Stimulated activated CD8-positive, alpha-beta memory T cell treated with anti-CD3 and anti-CD28 coated beads, Interleukin-15, amount 100 ng/mL, for 4 hours (primary cell): ENCODE results near the gene TOPORS.
"Not testable (repeated sequence)": the region's sequence is repeated elsewhere in the genome, so short reads cannot be mapped to it uniquely, and the experiment has no call there.

Experiments used
- DNase-seq, 2 donors: peaks; one replicate each; pipeline ENCODE4 v3.0.0-alpha.2; 2020; ENCODE audit warnings: low read depth in 2 of 2

Gene TOPORS

GRCh38 chr9:32566770-32567169 is 14.4 kb upstream of the TOPORS start:
- DNase-seq, result no peak

DNA sequence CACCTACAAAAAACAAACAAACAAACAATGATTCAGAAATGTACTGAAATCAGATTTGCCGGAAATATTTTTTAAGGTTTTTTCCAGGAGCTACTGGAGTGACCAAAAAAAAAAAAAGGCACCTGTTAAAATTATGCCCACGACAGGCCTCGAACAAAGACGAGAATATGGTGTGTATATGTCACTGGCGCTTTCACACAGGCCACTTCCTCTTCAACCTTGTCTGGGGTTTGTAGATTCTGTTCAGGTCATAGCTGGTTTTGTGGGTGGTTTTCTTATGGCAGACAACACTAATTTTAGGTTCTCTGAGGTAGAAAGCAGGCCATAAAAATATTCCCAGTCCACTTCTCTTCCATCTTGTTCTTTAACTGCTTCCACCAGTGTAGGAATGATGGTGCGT is 13.6 kb upstream of the TOPORS start:
- no peak for DNase-seq

- DNase-seq, result no peak
Observed at GRCh38 chr9:32558408-32558934, 6.1 kb upstream of the TOPORS start.

DNA sequence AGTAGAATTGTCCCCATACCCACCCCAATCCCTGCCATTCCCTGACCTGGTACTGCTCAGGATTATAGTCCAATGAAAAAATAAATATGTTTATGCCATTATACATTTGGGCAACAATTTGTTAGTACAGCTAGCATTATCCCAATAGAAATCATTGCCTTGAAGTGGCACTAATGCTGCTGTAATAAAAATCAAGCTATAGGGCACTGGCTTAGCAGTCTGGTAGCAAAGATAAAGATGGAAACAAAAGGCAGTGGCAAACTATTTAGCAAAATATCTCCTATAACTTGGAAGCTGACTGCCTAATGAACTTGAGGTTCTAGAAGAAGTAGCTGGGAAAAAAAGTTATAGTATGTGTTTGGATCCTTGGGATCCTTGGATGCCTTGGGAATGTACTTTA is 2.2 kb upstream of the TOPORS start:
- no peak for DNase-seq

GRCh38 chr9:32554107-32554506 is 1.7 kb upstream of the TOPORS start:
- DNase-seq, result no peak

DNA sequence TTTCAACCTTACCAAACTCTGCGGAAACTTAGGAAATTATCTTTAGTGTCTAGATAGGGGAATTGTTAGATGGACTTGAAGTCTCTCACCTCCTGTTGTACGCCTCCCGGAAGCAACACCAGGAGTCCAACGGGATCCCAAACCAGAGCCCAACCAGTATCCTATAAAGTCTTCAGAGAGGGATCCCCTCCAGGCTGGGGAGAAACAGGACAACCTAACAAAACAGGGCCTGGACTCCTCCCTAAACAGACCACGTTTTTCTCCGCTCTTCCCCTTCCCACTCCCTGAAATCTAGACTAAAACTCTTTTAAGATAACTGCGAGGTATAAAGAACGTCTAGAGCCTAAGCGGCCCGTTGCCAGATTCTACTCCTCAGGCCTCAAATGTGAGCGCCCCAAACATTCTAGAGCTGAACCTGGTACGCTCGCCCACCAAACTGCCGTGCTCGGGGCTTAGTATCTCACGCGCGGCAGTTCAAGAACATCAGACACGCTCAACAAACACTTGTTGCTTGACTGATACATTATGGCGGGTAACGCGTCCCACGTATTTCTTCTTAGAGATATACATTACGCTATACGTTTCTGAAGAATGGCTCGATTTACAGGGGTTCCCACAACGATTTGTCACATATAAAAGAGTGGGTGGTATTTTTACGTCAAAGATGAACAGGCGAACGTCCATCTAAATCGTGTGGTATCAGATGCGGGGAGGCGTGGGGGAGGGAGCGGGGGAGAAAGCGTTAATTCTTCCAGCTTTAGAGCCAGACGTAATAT is 922 bp downstream of the TOPORS start:
- peak in 1 of 2 donors; percentile 7 for DNase-seq

- DNase-seq, result peak; percentile 90 to 93
Observed at GRCh38 chr9:32550562-32551275, 1.7 kb downstream of the TOPORS start.

- no peak for DNase-seq
Observed at GRCh38 chr9:32550150-32550561, 2.2 kb downstream of the TOPORS start.

GRCh38 chr9:32548213-32548612 is 4.2 kb downstream of the TOPORS start:
- not testable (repeated sequence) for DNase-seq

DNA sequence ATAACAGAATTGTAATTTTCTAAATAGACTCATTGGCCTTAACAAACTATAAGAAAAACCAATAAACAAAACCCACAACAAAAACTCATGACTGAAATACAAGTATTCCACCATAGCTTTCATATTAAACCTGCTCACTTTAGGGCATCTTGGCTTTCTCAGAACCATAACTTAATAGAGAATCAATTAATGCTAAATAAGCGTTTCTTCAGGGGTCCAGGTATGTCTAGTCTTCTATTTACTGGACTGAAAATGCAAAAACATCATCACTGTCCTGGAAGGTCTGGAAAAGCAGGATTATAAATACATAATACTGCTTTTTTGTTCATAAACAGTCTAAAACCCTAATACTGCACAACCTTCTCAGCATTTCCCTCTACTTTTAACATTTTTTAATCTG is 6.5 kb downstream of the TOPORS start:
- no peak for DNase-seq

GRCh38 chr9:32543047-32543446 is 9.3 kb downstream of the TOPORS start:
- no peak for DNase-seq

DNA sequence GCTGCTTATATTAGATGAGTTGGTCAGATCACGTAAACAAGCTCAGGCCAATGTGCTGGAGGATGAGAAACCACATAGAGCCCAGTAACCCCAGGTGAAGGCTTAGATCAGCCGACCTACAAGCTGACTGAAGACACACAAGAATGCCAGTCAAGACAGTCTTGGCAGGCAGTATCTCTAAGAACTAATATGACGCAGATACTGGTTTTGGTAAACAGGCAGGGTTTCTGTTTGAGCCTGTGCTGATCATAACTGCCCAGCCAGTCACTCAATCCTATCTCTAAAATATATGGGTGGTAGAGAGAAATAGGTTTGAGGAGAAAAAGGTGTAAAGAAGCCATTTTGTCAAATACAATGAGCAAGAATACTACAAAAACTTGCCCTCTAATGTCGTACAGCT is 18.6 kb downstream of the TOPORS start:
- DNase-seq, result no peak

GRCh38 chr9:32533336-32533735 is 19.1 kb downstream of the TOPORS start:
- DNase-seq, result no peak

GRCh38 chr9:32526707-32527048 is 25.7 kb downstream of the TOPORS start:
- no peak for DNase-seq

DNA sequence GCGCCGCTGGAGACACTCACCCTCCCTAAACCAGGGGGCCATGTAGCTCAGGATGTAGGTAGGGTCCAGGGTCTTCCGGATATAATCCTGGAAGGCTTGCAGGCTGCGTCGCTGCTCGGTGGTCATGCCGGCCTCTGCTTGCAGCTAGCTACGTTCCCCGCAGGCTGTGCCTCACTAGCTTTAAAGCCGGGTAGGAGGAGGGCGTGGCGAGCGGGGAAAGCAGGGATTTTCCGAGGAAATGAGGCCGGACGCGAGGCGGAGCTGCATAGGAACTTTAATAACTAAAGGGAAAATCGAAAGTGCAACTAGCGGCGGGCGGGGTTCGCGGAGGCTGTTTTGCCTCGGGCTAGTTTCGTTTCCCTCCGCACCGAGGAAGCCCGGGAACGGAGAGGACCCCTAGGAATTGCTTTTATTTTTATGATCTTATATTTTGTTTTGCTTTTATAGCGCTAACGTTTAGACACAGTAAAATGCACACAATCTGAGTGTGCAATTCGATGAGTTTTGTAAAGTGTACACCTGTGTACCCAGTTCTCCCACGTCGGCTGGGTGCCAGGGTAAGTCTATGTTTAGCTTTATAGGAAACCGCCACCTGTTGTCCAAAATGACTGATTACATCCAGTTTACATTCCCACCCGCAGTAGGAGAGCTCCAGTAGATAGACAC is 26.2 kb downstream of the TOPORS start, which contains the start of gene RIGI:
Gene RIGI, minus strand, starts transcription at position 156 of the 666 bp plus-strand sequence. Its CDS starts 30 bp downstream, at position 126.
- peak; percentile 56 to 71 for DNase-seq

DNA sequence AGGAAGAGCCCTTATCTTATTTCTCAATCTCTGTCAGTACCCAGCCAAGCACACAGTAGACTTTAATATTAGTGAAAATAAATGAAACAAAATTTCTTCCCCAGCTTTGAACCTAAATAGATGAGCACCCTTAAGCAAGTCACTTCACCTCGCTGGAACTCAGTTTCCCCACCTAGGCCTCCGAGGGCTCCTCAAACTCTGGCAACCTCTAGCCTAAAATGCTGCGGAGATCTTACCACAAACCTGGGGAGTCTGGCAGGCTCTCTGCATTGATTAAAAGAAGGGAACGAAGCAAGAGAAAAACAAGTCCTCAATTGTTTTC is 26.7 kb downstream of the TOPORS start:
- DNase-seq, result no peak

GRCh38 chr9:32524892-32525708 is 27.3 kb downstream of the TOPORS start:
- DNase-seq, result no peak

DNA sequence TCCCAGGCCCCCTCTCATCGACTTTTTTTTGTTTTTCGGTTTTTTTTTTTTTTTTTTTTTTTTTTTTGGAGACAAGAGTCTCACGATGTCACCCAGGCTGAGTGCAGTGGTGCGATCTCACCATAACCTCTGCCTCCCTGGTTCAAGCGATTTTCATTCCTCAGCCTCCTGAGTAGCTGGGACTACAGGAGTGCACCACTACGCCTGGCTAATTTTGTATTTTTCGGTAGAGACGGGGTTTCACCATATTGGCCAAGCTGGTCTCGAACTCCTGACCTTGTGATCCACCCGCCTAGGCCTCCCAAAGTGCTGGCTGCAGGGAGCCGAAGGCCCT is 27.9 kb downstream of the TOPORS start:
- not testable (repeated sequence) for DNase-seq

DNA sequence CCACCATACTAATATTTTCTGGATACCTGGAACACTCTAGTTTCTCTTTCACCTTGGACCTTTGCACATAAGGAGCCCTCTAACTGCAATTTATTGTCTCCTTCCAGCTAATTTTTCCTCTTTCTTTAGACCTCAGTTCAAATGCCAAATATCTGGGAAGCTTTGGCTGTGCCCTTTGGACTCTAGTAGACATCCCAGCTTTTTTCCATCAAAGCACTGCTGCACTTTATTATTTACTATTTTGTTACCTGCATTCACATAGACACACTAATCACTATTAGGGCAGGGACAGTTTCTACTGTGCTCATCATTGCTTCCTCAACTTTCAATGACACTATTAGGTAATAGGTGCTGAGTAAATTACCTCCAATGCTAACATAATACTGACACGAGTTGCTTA is 28.5 kb downstream of the TOPORS start:
- no peak for DNase-seq

DNA sequence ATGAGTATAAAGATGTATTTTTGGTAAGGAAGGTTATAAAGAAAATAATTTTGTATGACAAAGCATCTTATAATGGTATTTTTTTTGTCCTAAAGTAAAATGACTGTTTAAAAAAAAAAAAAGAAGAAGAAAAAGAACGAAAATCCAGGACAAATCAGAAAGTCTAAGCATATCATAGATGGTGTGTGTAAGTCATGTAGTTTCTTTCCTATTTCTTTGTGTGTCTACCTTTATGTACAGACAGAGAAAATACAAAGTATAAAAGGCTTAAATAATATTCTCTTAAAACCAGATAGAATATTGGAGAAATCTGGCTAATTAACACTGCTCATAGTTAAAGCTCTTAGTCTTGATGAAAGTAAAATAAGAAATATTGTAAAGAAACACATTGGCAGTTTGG is 34.1 kb downstream of the TOPORS start:
- no peak for DNase-seq

- no peak for DNase-seq
Observed at GRCh38 chr9:32516241-32516640, 36.1 kb downstream of the TOPORS start.

DNA sequence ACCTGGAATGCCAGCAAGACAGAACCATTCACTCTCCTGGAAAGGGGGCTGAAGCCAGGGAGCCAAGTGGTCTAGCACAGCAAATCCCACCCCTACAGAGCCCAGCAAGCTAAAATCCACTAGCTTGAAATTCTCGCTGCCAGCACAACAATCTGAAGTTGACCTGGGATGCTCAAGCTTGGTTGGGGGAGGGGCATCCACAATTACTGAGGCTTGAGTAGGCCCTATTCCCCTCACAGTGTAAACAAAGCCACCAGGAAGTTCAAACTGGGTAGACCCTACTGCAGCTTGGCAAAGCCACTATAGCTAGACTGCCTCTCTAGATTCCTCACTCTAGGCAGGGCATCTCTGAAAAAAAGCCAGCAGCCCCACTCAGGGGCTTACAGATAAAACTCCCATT is 43.7 kb downstream of the TOPORS start:
- no peak for DNase-seq
